GM12801 (cell line): ENCODE data around the gene SLC16A14.

Experiments used
- CTCF ChIP-seq: IDR thresholded peaks from one replicate; pipeline ENCODE4 v1.5.1; 2011; ENCODE audit warnings: control low read depth; ENCODE audit not compliant: insufficient read length; ENCODE audit errors: extremely low read depth

SLC16A14 gene

DNA sequence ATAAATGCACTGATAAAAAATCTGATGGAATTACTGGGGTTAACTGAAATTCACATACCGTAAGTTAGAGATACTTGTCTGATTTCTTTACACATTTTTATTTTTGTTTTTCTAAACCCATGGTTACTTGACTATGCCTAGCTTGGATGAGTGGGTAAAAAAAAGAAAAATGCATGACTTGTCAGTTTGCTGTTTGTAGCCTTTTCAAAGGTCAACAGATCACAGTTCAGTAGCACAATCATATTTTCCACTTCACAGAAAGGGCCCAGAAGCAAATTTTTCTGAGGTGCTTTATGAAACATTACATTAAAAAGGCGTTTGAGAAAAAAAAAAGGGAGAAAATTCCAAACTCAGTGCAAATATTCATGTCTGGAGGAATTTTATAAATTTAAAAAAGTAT is 16.4 kb downstream of the SLC16A14 start:
- no peak for TF ChIP-seq CTCF

- TF ChIP-seq CTCF, result no peak
Observed at GRCh38 chr2:230050136-230050535, 18.6 kb downstream of the SLC16A14 start.

DNA sequence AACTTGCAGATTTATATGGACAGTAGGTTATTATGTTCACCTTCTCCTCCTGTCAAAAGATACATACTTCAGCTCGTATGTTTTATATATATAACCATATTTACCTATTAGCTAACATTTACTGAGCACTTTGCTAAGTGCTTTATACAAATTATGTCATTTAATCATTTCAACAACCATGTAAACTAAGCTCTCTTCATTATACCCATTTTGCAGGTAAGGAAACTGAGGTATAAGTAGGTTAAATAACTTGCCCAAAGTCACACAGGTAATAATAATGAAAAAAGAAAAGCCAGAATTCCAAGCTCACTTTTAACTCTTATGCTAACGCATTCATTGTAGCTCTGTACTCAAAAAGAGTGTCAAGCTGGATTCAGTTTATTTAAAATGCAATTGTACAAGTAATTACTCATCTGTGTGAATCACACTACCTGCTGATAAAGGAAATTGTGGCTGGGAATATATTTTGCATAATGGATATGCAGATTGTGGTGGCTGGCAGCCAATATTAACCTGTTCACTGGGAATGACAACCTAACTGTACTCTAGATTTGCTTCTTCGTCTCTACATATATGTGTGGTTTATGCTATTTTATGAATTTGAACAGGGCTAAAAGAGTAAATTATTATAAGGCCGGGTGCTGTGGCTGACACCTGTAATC is 20.6 kb downstream of the SLC16A14 start:
- TF ChIP-seq CTCF, result no peak

GRCh38 chr2:230046491-230046890 is 22.2 kb downstream of the SLC16A14 start:
- no peak for TF ChIP-seq CTCF

DNA sequence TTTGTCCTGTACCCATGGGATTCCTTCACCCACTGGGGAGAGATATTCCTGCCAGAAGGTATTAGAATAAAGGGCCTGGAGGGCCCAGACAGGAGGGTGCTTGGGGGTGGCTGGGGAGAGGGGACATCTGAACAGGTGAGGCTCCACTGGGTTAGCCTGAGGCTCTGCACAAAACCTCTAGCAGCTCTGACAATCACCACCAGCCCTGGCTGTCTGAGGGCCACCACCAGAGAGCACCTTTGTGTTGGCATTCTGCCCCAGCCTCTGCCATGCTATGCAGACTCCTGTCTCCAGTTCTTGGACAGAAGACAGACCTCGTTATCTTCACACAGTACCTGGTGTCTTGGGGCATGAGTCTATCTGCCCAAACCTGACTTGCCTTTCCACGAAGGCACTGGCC is 25.3 kb downstream of the SLC16A14 start:
- TF ChIP-seq CTCF, result no peak

- no peak for TF ChIP-seq CTCF
Observed at GRCh38 chr2:230043025-230043424, 25.7 kb downstream of the SLC16A14 start.

GRCh38 chr2:230042195-230042594 is 26.5 kb downstream of the SLC16A14 start:
- no peak for TF ChIP-seq CTCF
